Hematopoietic multipotent progenitor cell treated with erythropoietin and hydrocortisone succinate and interleukin-3 and kit ligand, for 17 days (in vitro differentiated cells): ENCODE measurements around the gene BCL7A.

ENCODE experiments used
- DNase-seq: peaks from one replicate; pipeline ENCODE4 v3.0.0-alpha.2; 2015; ENCODE audit warnings: low spot score

BCL7A gene

GRCh38 chr12:122078141-122079032 is 56.7 kb downstream of the BCL7A start, which contains the start of gene MLXIP:
Gene MLXIP (plus strand): TSS chr12:122078756. CDS start chr12:122078854, 98 bp downstream.
- DNase-seq, result peak; percentile 96

GRCh38 chr12:122079033-122079531 is 57.4 kb downstream of the BCL7A start:
- DNase-seq, result peak; percentile 64

GRCh38 chr12:122079532-122080081 is 57.9 kb downstream of the BCL7A start:
- peak; percentile 63 for DNase-seq

GRCh38 chr12:122080149-122081082 is 58.7 kb downstream of the BCL7A start:
- DNase-seq, result peak; percentile 82

- DNase-seq, result peak; percentile 84
These were observed 59.5 kb downstream of the BCL7A start for GRCh38 chr12:122081083-122081696.

- peak; percentile 75 for DNase-seq
These were observed 60.1 kb downstream of the BCL7A start for GRCh38 chr12:122081697-122082221.

- DNase-seq, result peak; percentile 51
These were observed 61.1 kb downstream of the BCL7A start for GRCh38 chr12:122082621-122083356.

- no peak for DNase-seq
These were observed 63.2 kb downstream of the BCL7A start for GRCh38 chr12:122084857-122085405.

GRCh38 chr12:122085591-122085990 is 63.9 kb downstream of the BCL7A start:
- DNase-seq, result peak; percentile 61

- no peak for DNase-seq
These were observed 64.4 kb downstream of the BCL7A start for GRCh38 chr12:122086116-122086515.

- DNase-seq, result no peak
These were observed 65.1 kb downstream of the BCL7A start for GRCh38 chr12:122086641-122087285.

GRCh38 chr12:122087431-122088178 is 65.9 kb downstream of the BCL7A start:
- DNase-seq, result peak; percentile 46

- DNase-seq, result no peak
These were observed 66.6 kb downstream of the BCL7A start for GRCh38 chr12:122088179-122088810.

- peak; percentile 35 for DNase-seq
These were observed 67.4 kb downstream of the BCL7A start for GRCh38 chr12:122089077-122089476.

GRCh38 chr12:122090759-122091515 is 69.3 kb downstream of the BCL7A start:
- no peak for DNase-seq

GRCh38 chr12:122093098-122093883 is 71.6 kb downstream of the BCL7A start:
- no peak for DNase-seq
